Lower lobe of right lung (tissue), 2 donors: Measurements from ENCODE around the gene PPT2. TPM values are rescaled to one million over a fixed set of nuclear protein-coding genes. Genes with fewer than 3 reads are reported as not detected.

Experiments
- ATAC-seq, 2 donors: fragments of 200-7000 bp; cut with Tn5 transposase; one replicate each; pipeline ENCODE4 v1.9.1; 2020 to 2022; ENCODE audit warnings: mild to moderate bottlenecking in 2 of 2, moderate library complexity in 2 of 2
- DNase-seq: peaks from one replicate; pipeline ENCODE4 v3.0.0-alpha.2; 2020
- H3K27ac ChIP-seq: fragments of 200-600 bp; one replicate; pipeline ENCODE4 v1.8.0; 2022
- H3K27me3 ChIP-seq: fragments of 200-600 bp; one replicate; pipeline ENCODE4 v1.8.0; 2022; ENCODE audit warnings: low read depth
- H3K36me3 ChIP-seq: fragments of 200-600 bp; one replicate; pipeline ENCODE4 v1.8.0; 2022; ENCODE audit warnings: mild to moderate bottlenecking
- H3K4me1 ChIP-seq: fragments of 200-600 bp; one replicate; pipeline ENCODE4 v1.8.0; 2022
- H3K4me3 ChIP-seq: fragments of 200-600 bp; one replicate; pipeline ENCODE4 v1.8.0; 2022; ENCODE audit warnings: mild to moderate bottlenecking
- H3K9me3 ChIP-seq: fragments of 200-600 bp; one replicate; pipeline ENCODE4 v1.8.0; 2022
- CTCF ChIP-seq: fragments of 200-600 bp; IDR thresholded peaks from one replicate; pipeline ENCODE4 v1.8.0; 2022; ENCODE audit warnings: antibody characterized with exemption, mild to moderate bottlenecking
- intact Hi-C: fragments of 100-400 bp; cut with DNase I; formaldehyde crosslinking; loops from one replicate; pipeline ENCODE4 v1.11.0; 2022
- total RNA-seq: library from RNA; stranded (reverse); fragmentation: NEBNext Ultra II Directional; extraction: Animal tissue kit (Norgen Biotek cat#: 25700); gene quantifications from one replicate; pipeline ENCODE4 v1.2.1, GENCODE V29; 2021
- donor health status: DM: no; HTN: yes; CAD: no; lungs with severe emphysema.

PPT2 gene
- total RNA-seq, 1 donor from 2014 or later = 13.7 TPM

- DNase-seq (no peak), ATAC-seq (peak in 1 of 2 donors; percentile 7)
- Histone ChIP-seq H3K4me1 (no peaks in the 10 kb centered on the region), H3K36me3 (peaks cover 53% of the 10 kb centered on the region), H3K27ac (no peak overlapping the region), H3K27me3 (no peaks in the 10 kb centered on the region), H3K9me3 (no peaks in the 10 kb centered on the region), H3K4me3 (no peak overlapping the region)
- TF ChIP-seq CTCF = no peak
- intact Hi-C loops = no loop called here
Observed at GRCh38 chr6:32166411-32167061, 12.6 kb downstream of the PPT2 start.

DNA sequence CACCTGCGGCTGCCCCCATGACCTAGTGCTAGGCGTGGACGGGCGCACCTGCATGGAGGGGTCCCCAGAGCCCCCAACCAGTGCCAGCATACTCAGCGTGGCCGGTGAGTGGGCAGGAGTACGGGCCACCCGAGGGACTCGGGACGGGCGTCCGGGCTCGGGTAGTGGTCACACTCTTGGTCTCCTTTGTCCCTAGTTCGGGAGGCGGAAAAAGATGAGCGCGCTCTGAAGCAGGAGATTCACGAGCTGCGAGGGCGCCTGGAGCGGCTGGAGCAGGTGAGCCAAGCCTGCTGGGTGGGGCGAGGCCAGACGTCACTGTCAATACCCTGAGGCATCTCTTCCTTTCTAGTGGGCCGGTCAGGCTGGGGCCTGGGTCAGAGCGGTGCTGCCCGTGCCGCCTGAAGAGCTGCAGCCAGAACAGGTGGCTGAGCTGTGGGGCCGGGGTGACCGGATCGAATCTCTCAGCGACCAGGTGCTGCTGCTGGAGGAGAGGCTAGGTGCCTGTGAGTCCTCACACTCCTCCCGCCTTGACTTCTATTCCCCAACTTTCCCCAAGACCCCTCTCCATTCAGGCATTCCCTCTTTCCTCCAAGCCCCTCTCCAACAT lies 13.3 kb downstream of the PPT2 start:
- Histone ChIP-seq H3K27ac (no peak overlapping the region), H3K36me3 (peaks cover 53% of the 10 kb centered on the region), H3K4me1 (no peaks in the 10 kb centered on the region), H3K4me3 (no peak overlapping the region), H3K9me3 (no peaks in the 10 kb centered on the region), H3K27me3 (no peaks in the 10 kb centered on the region)
- DNase-seq (no peak), ATAC-seq (peak in 1 of 2 donors; percentile 8)
- TF ChIP-seq CTCF = no peak
- intact Hi-C loops = no loop called here

DNA sequence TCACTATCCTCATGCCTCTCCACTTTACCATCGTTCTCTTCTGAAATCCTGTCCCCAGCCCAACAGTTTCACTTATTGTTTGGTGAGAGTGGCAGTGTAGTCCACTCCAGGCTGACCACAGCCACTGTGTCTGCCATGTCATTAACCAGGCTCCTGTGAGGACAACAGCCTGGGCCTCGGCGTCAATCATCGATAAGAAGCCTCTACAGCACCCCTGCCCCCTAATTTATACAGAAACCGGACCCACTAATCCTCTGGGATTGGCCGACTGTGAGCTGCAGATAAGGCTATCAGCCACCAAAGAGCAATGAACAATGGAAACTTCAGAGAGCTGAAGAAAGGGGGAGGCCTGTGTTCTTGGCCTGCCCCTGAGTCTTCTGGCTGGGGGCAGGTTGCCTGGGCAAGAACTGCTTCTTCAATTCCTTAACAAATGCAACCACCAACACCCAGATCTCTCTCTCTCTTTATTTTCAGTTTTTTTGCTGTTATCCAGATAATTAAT lies 13.9 kb downstream of the PPT2 start:
- no peak overlapping the region for H3K4me3 ChIP-seq
- H3K27ac ChIP-seq = no peak overlapping the region
- no peak for TF ChIP-seq CTCF
- H3K4me1 ChIP-seq = no peaks in the 10 kb centered on the region
- H3K27me3 ChIP-seq = no peaks in the 10 kb centered on the region
- no peak for DNase-seq
- no peak for ATAC-seq
- H3K9me3 ChIP-seq = no peaks in the 10 kb centered on the region
- H3K36me3 ChIP-seq = peaks cover 53% of the 10 kb centered on the region
- intact Hi-C loops = no loop called here

DNA sequence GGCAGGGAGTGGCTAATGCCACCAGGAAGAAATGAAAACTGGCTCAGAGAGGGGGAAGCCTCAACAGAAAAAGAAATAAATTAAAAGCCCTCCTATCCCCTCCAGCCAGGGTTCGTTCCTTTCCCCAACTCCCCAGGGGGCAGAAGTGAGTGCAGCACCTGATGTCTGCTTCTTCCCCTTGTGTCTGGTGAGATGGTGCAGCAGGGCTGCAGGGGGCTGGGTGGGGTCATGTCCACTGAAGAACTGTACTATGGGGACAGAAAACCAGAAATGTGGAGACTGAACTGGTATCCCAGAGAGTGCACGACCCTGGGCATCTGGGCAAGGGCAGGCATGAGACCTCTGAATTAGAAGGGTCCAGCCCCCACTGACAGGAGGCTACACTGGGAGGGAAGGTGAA lies 14.4 kb downstream of the PPT2 start:
- TF ChIP-seq CTCF = no peak
- H3K4me1 ChIP-seq = peaks cover under 1% of the 10 kb centered on the region
- no peak overlapping the region for H3K27ac ChIP-seq
- peaks cover 53% of the 10 kb centered on the region for H3K36me3 ChIP-seq
- ATAC-seq (no peak), DNase-seq (no peak)
- H3K4me3 ChIP-seq = no peak overlapping the region
- intact Hi-C loops = no loop called here
- no peaks in the 10 kb centered on the region for H3K27me3 ChIP-seq
- H3K9me3 ChIP-seq = no peaks in the 10 kb centered on the region

DNA sequence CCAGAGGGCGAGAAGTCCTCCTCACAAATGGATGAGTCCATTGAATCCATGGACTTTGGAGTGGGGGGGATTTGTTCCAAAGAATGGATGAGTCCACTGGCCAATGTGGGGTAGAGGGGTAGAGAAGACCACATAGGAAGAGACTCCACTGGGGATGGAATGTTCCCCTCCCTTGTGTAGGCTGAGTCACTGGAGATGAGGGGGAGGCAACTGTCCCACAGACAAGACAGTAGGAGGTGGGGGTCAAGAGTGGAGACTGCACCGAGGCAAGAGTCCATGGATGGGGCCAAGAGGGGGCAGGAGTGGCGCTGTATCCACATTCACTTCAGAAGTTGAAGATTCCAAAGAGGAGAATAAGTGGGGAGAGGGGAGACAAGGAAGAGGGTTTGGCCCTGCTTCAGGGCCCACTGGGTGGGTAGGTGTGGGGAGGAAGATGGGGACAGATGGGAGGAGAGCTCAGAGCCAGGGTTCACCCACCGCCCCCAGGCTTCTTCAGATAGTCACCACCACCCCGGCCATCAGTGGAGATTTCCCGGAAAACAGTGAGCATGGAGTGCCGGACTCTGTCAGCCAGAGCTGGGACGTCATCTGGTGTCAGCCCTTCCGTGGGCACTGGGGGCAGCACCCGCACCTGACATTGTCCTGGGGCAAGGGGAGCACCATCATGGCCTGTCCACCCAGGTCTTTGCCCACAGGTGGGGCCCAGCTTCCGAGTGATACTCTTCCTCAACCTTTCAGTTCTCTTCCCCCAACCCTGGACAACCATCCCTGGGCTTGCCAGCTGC lies 15.1 kb downstream of the PPT2 start:
- no peak for TF ChIP-seq CTCF
- Histone ChIP-seq H3K4me1 (peaks cover 3% of the 10 kb centered on the region), H3K27ac (no peak overlapping the region), H3K4me3 (no peak overlapping the region), H3K36me3 (peaks cover 53% of the 10 kb centered on the region), H3K27me3 (no peaks in the 10 kb centered on the region), H3K9me3 (no peaks in the 10 kb centered on the region)
- DNase-seq (no peak), ATAC-seq (no peak)
- intact Hi-C loops = no loop called here
